PFSK-1 (cell line): ENCODE data around the gene RBBP8NL.

Source experiments
- FOXP2 ChIP-seq: optimal IDR thresholded peaks from 2 replicates; pipeline ENCODE3; 2011; ENCODE audit warnings: borderline replicate concordance, control low read depth, inconsistent platforms; ENCODE audit not compliant: insufficient read depth; ENCODE audit errors: extremely low read length, extremely low read depth
- POLR2AphosphoS5 ChIP-seq: IDR thresholded peaks from 2 replicates; pipeline ENCODE4 v1.6.1; 2012; ENCODE audit warnings: low read depth, mild to moderate bottlenecking, control low read depth, low read length, moderate library complexity
- SIN3A ChIP-seq: IDR thresholded peaks from 2 replicates; pipeline ENCODE4 v1.6.1; 2012; ENCODE audit warnings: mild to moderate bottlenecking, low read length, moderate library complexity, borderline replicate concordance; ENCODE audit not compliant: insufficient read depth
- TAF1 ChIP-seq: IDR thresholded peaks from 2 replicates; pipeline ENCODE4 v1.6.1; 2012; ENCODE audit warnings: low read length, control low read depth, borderline replicate concordance; ENCODE audit not compliant: insufficient read depth
- TF ChIP-seq, protein P1 (sequence below), 2 experiments: IDR thresholded peaks; 2 replicates each; pipeline versions ENCODE4 v1.6.1 to v1.8.0; 2011 to 2012; ENCODE audit warnings: low read depth in 2 of 2, low read length in 2 of 2, control low read depth in 1 of 2, inconsistent platforms in 1 of 2, mild to moderate bottlenecking in 1 of 2, moderate library complexity in 1 of 2; ENCODE audit not compliant: insufficient read depth in 1 of 2

Gene RBBP8NL

DNA sequence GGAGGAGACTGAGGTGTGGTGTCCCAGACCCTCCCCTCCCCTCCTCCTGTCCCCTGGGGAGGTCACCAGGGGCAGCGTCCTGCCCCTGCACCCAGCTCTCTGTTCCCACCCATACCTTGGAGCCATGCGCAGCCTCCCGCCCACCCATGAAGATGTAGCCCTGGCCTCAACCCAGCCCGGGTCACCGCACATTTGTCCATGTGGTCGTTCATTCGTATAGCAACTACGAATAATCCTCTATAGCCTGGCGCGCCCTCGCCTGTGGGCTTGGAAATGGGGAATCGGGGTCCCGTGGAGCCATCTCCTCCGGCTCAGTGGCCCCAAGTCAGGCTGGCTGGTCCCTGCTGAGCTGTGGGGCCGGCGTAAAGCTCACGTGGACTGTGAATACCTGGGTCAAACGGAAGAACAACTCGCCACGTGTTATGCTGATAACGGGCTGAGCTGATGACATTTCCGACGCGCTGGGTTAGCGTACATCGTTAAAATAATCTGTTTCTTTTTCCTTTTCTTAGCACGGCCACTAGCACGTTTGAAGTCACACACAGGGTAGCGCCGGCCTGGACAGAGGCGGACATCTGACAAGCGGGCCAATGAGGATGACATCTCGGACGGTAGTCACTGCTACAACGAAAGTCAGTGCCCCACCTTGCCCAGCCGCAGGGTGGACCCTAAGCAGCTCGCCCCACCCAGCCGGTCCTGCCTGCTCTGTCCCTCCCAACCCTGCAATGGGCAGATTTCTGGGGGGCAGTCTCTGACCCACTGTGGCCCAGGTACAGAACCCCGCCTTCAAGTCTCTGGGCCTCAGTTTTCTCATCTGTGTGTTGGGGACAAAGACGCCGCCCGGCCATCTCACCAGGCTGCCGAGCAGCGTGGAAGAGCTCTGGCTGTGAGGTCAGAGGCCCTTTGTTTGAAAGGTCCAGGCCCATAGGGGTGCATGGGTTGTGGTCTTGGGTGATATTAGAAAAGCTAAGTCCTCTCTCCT is 19.8 kb upstream of the RBBP8NL start:
- TF ChIP-seq POLR2AphosphoS5 (no peak), TAF1 (no peak), SIN3A (no peak), FOXP2 (no peak)
- TF ChIP-seq, protein P1, sequence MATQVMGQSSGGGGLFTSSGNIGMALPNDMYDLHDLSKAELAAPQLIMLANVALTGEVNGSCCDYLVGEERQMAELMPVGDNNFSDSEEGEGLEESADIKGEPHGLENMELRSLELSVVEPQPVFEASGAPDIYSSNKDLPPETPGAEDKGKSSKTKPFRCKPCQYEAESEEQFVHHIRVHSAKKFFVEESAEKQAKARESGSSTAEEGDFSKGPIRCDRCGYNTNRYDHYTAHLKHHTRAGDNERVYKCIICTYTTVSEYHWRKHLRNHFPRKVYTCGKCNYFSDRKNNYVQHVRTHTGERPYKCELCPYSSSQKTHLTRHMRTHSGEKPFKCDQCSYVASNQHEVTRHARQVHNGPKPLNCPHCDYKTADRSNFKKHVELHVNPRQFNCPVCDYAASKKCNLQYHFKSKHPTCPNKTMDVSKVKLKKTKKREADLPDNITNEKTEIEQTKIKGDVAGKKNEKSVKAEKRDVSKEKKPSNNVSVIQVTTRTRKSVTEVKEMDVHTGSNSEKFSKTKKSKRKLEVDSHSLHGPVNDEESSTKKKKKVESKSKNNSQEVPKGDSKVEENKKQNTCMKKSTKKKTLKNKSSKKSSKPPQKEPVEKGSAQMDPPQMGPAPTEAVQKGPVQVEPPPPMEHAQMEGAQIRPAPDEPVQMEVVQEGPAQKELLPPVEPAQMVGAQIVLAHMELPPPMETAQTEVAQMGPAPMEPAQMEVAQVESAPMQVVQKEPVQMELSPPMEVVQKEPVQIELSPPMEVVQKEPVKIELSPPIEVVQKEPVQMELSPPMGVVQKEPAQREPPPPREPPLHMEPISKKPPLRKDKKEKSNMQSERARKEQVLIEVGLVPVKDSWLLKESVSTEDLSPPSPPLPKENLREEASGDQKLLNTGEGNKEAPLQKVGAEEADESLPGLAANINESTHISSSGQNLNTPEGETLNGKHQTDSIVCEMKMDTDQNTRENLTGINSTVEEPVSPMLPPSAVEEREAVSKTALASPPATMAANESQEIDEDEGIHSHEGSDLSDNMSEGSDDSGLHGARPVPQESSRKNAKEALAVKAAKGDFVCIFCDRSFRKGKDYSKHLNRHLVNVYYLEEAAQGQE (IDR thresholded peaks at IDR 0.05; ENCODE audit: insufficient read depth in 1 of 2, low read depth in 2 of 2, low read length in 2 of 2), result no peak

GRCh38 chr20:62446481-62446880 is 19.1 kb upstream of the RBBP8NL start:
- TF ChIP-seq SIN3A (no peak), POLR2AphosphoS5 (no peak), FOXP2 (no peak), TAF1 (no peak)
- TF ChIP-seq, protein P1 (IDR thresholded peaks at IDR 0.05; ENCODE audit: insufficient read depth in 1 of 2, low read depth in 2 of 2, low read length in 2 of 2), result no peak

DNA sequence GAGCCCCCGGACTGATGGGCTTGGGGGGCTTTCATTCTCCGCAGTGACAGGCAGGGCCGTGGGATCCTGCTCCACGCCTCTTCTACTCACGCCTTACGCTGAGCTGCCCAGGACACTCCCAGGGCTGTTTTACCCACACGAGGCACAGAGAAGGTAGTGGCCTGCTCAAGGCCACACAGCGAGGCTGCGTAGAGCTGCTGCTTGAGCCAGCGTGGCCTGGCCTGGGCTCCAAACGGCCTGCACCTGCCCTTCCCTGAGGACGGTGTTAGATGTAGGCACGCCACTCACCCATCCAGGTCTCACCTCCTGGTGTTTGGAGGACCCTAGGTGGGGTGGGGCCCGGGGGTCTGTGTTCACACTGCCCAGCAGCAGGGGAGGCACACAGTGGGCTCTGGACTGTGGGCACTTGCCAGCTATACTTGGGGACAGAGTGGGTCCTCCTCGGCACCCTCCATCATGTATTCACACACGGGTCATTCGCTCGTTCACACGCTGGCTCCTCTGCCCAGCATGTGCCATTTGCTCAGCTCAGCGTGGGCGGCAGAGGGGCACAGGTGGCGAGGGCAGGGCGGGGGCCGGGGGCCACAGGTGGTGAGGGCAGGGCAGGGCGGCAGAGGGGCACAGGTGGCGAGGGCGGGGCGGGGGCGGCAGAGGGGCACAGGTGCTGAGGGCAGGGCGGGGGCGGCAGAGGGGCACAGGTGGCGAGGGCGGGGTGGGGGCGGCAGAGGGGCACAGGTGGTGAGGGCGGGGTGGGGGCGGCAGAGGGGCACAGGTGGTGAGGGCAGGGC is 18.4 kb upstream of the RBBP8NL start:
- TF ChIP-seq, protein P1 (IDR thresholded peaks at IDR 0.05; ENCODE audit: insufficient read depth in 1 of 2, low read depth in 2 of 2, low read length in 2 of 2), result no peak
- TF ChIP-seq POLR2AphosphoS5 (no peak), FOXP2 (no peak), SIN3A (no peak), TAF1 (no peak)

DNA sequence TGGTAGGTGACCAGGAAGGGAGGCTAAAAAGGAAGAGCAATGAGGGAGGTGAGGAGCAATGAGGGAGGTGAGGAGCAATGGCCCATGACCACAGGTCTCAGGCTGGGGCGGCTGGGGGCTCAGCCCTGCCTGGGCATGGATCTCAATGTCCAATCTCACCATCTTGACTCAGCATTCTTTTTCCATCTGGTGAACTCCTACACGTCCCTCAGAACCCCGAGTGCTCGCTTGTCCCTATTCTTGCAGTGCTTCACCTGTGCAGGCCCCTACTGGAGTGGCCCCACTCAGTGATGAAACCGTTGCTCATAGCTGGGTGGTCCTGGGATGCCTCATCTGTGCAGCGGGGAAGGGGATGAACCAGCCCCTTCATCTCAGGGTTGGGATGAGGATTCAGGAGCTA is 16.9 kb upstream of the RBBP8NL start:
- TF ChIP-seq, protein P1 (IDR thresholded peaks at IDR 0.05; ENCODE audit: insufficient read depth in 1 of 2, low read depth in 2 of 2, low read length in 2 of 2), result no peak
- TF ChIP-seq FOXP2, result no peak
- no peak for TF ChIP-seq TAF1
- TF ChIP-seq POLR2AphosphoS5, result no peak
- no peak for TF ChIP-seq SIN3A
